Adipocyte (in vitro differentiated cells): ENCODE data around the gene ASTL.

Experiments used
- DNase-seq: peaks from one replicate; pipeline ENCODE4 v3.0.0-alpha.2; 2015; ENCODE audit warnings: low read depth
- H3K27me3 ChIP-seq: replicated peaks from 2 replicates; pipeline ENCODE4 v1.7.0; 2013; ENCODE audit warnings: mild to moderate bottlenecking, low read length, moderate library complexity; ENCODE audit not compliant: control insufficient read depth, insufficient read depth
- H3K36me3 ChIP-seq: 2 replicates; pipeline ENCODE4 v1.7.0; 2013; ENCODE audit warnings: low read length, mild to moderate bottlenecking, moderate library complexity; ENCODE audit not compliant: control insufficient read depth, insufficient read depth, severe bottlenecking
- H3K4me1 ChIP-seq: 2 replicates; pipeline ENCODE4 v1.7.0; 2013; ENCODE audit warnings: mild to moderate bottlenecking, low read length, moderate library complexity; ENCODE audit not compliant: control insufficient read depth, insufficient read depth
- H3K4me3 ChIP-seq: 2 replicates; pipeline ENCODE4 v1.7.0; 2013; ENCODE audit warnings: mild to moderate bottlenecking, low read length, moderate library complexity
- H3K9ac ChIP-seq: 2 replicates; pipeline ENCODE4 v1.7.0; 2013; ENCODE audit warnings: mild to moderate bottlenecking, low read length, moderate library complexity
- H3K9me3 ChIP-seq: 2 replicates; pipeline ENCODE4 v1.7.0; 2013; ENCODE audit warnings: mild to moderate bottlenecking, low read length, moderate library complexity; ENCODE audit not compliant: control insufficient read depth

Gene ASTL

GRCh38 chr2:96098900-96099590 is 39.3 kb downstream of the ASTL start:
- H3K9me3 ChIP-seq, result no peaks in the 10 kb centered on the region
- H3K9ac ChIP-seq, result no peak overlapping the region
- no peaks in the 10 kb centered on the region for H3K27me3 ChIP-seq
- H3K4me3 ChIP-seq, result no peak overlapping the region
- DNase-seq, result no peak
- H3K36me3 ChIP-seq, result no peaks in the 10 kb centered on the region
- peaks cover 10% of the 10 kb centered on the region for H3K4me1 ChIP-seq

- no peaks in the 10 kb centered on the region for H3K9me3 ChIP-seq
- peaks cover 8% of the 10 kb centered on the region for H3K27me3 ChIP-seq
- no peak overlapping the region for H3K4me3 ChIP-seq
- DNase-seq, result no peak
- no peaks in the 10 kb centered on the region for H3K36me3 ChIP-seq
- H3K4me1 ChIP-seq, result peaks cover 10% of the 10 kb centered on the region
- H3K9ac ChIP-seq, result no peak overlapping the region
Observed at GRCh38 chr2:96097951-96098823, 40.1 kb downstream of the ASTL start.

GRCh38 chr2:96097441-96097840 is 40.9 kb downstream of the ASTL start:
- peaks cover 10% of the 10 kb centered on the region for H3K4me1 ChIP-seq
- no peak overlapping the region for H3K4me3 ChIP-seq
- H3K27me3 ChIP-seq, result peaks cover 13% of the 10 kb centered on the region
- no peaks in the 10 kb centered on the region for H3K36me3 ChIP-seq
- H3K9ac ChIP-seq, result no peak overlapping the region
- no peak for DNase-seq
- no peaks in the 10 kb centered on the region for H3K9me3 ChIP-seq

- DNase-seq, result no peak
- no peak overlapping the region for H3K4me3 ChIP-seq
- peaks cover 27% of the 10 kb centered on the region for H3K27me3 ChIP-seq
- H3K9me3 ChIP-seq, result no peaks in the 10 kb centered on the region
- no peak overlapping the region for H3K9ac ChIP-seq
- H3K4me1 ChIP-seq, result peaks cover 10% of the 10 kb centered on the region
- H3K36me3 ChIP-seq, result no peaks in the 10 kb centered on the region
Observed at GRCh38 chr2:96095116-96095636, 43.1 kb downstream of the ASTL start.

- Histone ChIP-seq H3K9me3 (no peaks in the 10 kb centered on the region), H3K9ac (no peak overlapping the region), H3K4me3 (no peak overlapping the region), H3K4me1 (peaks cover 1% of the 10 kb centered on the region), H3K36me3 (no peaks in the 10 kb centered on the region), H3K27me3 (peaks cover 30% of the 10 kb centered on the region)
- no peak for DNase-seq
Observed at GRCh38 chr2:96093528-96093927, 44.8 kb downstream of the ASTL start.

GRCh38 chr2:96092951-96093350 is 45.4 kb downstream of the ASTL start:
- H3K4me3 ChIP-seq, result no peak overlapping the region
- H3K4me1 ChIP-seq, result no peaks in the 10 kb centered on the region
- H3K9ac ChIP-seq, result no peak overlapping the region
- DNase-seq, result no peak
- H3K9me3 ChIP-seq, result no peaks in the 10 kb centered on the region
- H3K27me3 ChIP-seq, result peaks cover 36% of the 10 kb centered on the region
- no peaks in the 10 kb centered on the region for H3K36me3 ChIP-seq

- Histone ChIP-seq H3K4me1 (no peaks in the 10 kb centered on the region), H3K9me3 (no peaks in the 10 kb centered on the region), H3K36me3 (no peaks in the 10 kb centered on the region), H3K9ac (no peak overlapping the region), H3K4me3 (no peak overlapping the region), H3K27me3 (peaks cover 36% of the 10 kb centered on the region)
- DNase-seq, result no peak
Observed at GRCh38 chr2:96092573-96092877, 45.8 kb downstream of the ASTL start.

GRCh38 chr2:96091711-96092572 is 46.4 kb downstream of the ASTL start:
- H3K4me3 ChIP-seq, result no peak overlapping the region
- DNase-seq, result no peak
- H3K9me3 ChIP-seq, result no peaks in the 10 kb centered on the region
- H3K9ac ChIP-seq, result no peak overlapping the region
- H3K36me3 ChIP-seq, result no peaks in the 10 kb centered on the region
- H3K4me1 ChIP-seq, result no peaks in the 10 kb centered on the region
- H3K27me3 ChIP-seq, result peaks cover 36% of the 10 kb centered on the region

- DNase-seq, result no peak
- Histone ChIP-seq H3K9me3 (no peaks in the 10 kb centered on the region), H3K4me1 (no peaks in the 10 kb centered on the region), H3K27me3 (peaks cover 36% of the 10 kb centered on the region), H3K9ac (no peak overlapping the region), H3K4me3 (no peak overlapping the region), H3K36me3 (no peaks in the 10 kb centered on the region)
Observed at GRCh38 chr2:96091141-96091710, 47.1 kb downstream of the ASTL start.

- no peak for DNase-seq
- Histone ChIP-seq H3K9ac (no peak overlapping the region), H3K4me3 (no peak overlapping the region)
Observed at GRCh38 chr2:96090196-96090926, 47.9 kb downstream of the ASTL start.

More at GRCh38 chr2:96090196-96090926, 47.9 kb downstream of the ASTL start:
- H3K4me1 ChIP-seq, result no peaks in the 10 kb centered on the region
- no peaks in the 10 kb centered on the region for H3K36me3 ChIP-seq
- no peaks in the 10 kb centered on the region for H3K9me3 ChIP-seq
- peaks cover 36% of the 10 kb centered on the region for H3K27me3 ChIP-seq
